GM21528 (cell line): ENCODE data around the gene ADGRG3.

Experiments
- ATAC-seq: cut with Tn5 transposase; IDR thresholded peaks from one replicate; pipeline ENCODE4 v1.9.1; 2021; ENCODE audit warnings: mild to moderate bottlenecking, moderate library complexity; ENCODE audit not compliant: unreplicated experiment, low FRiP score

Gene ADGRG3

DNA sequence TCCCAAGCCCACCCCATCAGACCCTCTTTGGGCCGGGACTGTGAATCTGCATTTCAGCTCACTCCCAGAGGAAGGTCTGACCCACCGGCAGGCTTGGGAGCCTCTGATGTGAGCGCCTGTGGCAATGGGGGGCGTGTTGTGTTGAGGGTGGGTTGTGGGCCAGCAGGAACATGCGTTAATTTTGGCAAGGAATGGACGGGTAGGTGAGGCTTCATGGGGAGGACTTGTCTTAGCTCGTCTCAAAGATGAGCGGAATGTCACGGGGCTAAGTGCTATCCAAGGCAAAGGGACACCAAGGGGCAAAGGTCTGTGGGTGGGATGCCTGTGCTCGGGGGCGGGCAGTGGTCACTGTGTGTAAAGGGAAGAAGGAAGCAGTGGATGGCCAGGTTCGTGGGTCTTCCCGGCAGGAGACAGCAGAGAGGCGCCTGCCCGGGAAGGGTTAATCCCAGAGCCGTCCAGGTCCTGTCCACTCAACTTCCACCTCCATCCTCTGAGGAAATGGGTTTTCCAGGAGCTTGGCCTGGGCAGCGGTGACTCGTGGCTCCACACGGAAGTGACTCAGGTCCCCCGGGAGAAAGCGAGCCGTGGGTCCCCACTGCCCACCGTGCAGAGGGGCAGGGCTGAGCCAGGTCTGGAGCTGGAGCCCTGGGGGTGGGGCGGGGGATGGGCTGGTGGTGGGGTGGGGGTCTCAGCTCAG, 22.3 kb upstream of the ADGRG3 start:
- ATAC-seq = no peak

DNA sequence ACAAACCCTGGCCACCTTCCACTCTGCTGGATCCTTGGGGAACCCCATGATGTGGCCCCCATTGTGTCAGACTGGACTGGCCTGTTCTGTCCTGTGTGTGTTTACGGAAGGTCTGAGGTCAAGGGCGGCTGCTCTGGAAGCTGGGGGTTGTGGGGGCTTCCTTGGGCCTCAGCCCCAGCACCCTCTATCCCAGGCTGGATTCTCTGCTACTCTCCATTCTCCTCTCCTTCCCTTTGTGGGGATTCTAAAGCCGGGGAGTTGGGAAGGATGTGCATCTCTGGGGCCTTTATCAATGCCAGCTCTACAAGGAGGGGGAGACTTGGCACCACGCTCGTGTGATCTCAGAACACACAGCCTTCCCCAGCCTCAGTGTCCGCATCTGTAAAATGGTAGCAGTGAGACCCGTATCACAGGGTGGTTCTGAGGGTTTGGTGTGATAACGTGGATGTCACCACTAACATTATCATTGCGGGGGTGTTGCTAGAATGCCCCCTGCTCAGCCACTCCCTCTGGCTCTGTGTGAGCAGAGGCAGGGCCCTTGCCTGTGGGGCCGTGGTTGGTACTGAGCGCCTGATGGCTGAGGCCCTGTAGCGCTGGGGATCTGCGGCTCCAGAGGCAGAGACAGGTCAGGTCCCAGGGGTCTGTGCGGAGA, 21.6 kb upstream of the ADGRG3 start:
- no peak for ATAC-seq

DNA sequence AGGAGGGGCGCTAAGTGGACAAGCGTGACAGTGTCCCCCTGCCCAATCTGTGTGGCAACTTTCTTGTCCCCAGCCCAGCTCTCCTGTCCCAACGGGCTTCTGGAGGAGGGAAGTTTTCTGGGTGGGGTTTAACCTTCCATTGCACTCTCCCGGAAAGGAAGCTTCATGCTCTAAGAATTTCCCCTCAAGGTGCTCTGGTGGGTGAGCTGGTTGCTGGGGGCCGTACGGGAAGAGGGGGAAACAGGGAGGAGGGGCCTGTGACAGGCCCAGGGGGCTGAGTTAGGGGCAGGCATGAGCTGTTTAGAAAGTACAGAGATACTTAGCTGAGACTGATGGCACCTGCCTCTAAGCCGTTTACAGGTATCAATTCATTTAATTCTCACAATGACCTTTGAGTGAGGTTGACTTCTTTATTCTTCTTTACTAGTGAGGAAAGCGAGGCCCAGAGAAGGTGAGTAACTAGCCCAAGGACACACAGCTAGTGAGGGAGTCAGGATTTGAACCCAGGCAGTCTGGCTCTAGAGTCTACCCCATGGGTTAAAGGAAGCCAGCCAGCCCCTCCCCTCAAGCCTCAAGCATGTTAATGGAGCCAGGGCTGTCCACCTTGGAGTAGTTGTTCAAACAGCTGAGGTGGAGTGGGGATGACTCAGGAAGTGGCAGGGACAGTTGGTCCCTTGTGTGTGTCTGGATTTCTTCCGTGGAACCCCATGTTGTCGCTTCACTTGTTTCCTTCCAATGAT, 20.8 kb upstream of the ADGRG3 start:
- ATAC-seq = no peak

DNA sequence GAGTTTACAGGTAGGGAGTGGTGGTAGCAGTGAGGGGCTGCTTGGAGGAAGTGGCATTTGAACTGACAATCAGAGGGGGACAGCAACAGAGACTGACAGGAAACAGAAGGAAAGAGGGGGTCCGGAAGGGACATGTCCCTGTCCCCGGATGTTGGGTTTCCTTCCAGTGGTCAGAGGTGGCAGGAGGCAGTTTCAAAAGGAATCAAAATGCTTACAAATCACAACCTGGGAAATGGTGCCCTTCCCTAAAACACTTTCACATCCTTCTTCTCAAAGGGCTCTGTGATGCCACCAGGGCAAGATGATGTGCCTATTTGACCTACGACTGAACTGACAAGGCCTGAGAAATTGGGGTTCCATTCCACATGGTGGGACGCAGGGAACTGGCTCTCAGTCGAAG, 20.0 kb upstream of the ADGRG3 start:
- ATAC-seq = no peak

DNA sequence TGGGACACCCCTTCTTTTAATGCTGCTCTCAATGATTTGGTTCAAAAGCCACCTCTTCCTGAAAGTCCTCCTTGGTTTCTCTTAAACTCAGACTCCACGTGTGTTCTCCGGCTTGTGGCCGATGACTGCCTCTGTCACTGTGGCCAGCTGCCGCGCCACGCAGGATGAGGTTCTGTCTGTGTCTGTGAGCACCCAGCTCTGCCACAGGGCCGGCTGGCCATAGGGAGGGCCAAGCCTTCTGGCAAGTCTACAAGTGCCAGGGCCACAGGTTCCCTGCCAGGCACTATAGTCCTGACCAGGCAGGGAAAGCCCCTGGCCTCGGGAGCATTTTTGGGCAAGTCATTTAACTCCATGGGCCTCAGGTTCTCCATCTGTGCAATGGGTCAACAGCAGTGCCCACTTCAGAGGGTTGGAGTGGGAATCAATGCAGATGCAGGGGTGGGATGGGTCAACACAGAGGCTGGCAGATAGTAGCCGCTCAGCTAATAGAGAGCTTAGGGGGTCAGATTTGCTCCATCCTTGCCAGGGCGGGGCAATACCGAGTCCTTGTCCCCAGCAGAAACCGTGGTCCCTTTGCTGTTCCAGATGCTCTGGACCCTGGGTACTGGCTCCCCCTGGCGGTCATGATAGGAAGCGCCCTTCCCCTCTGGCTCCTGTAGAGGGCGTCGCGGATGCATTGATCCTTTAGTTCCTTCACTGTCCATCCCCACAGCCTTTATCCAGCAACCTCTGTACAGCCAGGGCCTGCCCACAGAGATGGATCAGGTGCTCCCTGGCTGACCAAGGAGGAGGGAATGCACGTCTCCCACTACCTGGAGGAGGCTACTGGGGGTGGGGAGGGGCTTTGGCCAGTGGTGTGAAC, 19.3 kb upstream of the ADGRG3 start:
- peak; percentile 69 for ATAC-seq

DNA sequence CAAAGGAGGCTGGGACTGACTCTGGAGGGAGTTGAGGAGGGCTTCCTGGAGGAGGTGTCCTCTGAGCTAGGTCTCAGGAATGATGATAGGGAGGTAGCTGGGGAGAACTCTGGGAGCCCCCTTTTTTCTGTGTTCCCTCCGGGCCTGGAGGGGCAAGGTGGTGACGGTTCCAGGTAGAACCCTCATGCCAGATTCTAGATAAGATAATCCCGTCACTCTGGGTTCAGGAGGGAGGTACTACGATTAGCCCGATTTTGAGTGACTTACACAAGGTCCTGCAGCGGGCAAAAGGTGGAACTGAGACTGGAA, 18.7 kb upstream of the ADGRG3 start:
- no peak for ATAC-seq

DNA sequence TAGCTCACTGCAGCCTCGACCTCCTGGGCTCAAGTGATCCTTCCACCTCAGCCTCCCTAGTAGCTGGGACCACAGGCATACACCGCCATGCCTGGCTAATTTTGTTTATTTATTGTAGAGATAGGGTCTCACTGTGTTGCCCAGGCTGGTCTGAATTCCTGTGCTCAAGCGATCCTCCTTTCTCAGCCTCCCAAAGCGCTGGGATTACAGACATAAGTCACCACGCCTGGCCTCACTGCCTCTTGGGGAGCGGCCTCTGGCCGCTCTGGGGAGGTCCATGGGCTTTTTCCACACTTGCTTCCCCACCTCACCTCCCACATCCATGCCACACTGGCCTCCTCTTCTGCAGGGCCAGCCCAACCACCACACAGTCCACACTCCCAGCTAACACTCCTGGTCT, 18.3 kb upstream of the ADGRG3 start:
- ATAC-seq = no peak

DNA sequence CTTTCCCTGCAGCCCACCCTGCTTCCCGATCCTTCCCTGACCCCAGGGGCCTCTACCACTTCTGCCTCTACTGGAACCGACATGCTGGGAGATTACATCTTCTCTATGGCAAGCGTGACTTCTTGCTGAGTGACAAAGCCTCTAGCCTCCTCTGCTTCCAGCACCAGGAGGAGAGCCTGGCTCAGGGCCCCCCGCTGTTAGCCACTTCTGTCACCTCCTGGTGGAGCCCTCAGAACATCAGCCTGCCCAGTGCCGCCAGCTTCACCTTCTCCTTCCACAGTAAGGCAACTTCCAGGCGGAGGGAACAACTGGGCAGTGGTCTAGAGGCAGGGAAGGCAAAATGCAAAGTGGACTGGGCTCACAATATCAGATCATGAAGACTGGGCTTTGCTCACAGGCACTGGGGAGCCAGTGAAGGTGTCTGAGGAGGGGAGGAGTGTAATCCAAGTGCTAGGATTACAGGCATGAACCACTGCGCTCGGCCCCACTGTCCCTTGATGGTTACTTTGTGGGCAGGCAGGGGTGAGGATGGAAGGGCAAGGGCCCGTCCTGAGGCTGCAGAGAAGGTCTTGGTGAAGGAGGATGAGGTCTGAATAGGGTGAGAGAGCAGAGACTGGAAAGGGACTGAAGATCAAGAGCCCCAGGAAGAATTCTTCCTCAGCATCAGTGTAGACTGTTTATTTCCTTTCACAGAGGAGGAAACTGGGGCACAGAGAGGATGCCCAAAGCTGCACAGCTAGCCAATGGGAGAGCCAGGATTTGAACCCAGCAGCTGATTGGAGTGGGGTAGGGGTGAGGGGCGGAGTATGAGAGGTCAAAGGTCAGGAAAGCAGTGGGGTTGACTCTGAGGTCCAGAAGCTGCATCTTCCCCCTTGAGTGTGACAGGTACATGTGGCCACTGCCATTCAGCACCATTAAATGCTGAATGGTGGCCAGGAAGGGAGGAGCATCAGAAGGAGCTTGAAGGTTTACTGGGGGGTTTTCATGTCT, 16.5 kb upstream of the ADGRG3 start:
- no peak for ATAC-seq

DNA sequence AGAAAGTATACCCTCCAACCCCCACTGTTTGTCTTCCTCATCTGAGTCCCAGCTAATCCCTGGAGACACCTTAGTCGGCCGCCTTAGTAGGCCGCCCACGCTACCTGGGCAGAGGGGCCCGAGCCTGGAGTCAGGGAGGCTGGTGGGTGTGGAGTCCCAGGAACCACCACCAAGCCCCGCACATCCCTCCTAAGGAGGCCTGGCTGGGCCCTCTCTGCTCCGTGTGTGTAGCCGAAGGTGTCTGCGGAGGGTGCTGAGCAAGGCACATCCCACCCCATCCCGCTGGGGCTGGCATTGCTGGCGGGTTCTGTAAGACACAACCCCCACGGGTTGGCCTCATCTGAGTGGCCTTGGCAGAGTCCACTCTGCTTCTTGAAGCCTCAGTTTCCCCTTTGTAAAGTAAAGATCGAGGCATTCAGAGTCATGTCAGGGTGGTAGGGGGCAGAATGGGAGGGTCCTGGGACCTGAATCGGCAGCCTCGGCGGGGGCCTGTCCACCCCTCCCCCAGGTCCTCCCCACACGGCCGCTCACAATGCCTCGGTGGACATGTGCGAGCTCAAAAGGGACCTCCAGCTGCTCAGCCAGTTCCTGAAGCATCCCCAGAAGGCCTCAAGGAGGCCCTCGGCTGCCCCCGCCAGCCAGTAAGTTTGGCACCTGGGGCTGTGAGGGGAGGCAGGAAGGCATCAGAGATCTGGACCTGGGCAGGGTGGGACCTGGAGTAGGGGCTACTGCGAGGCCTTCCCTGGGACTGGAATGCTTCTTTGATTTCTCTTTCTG, 15.2 kb upstream of the ADGRG3 start:
- no peak for ATAC-seq

DNA sequence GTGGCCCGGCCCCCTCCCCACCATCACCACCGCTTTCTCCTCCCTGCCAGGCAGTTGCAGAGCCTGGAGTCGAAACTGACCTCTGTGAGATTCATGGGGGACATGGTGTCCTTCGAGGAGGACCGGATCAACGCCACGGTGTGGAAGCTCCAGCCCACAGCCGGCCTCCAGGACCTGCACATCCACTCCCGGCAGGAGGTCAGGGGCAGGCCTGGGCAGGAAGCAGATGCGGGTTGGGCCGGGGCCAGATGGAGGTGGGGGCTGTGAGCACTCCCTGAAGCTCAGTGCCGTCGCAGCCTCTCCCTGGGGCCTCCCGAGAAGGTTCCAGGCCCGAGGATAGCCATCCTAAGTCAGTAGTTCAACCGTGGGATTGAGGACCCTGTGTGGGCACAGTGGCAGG, 14.2 kb upstream of the ADGRG3 start:
- no peak for ATAC-seq

DNA sequence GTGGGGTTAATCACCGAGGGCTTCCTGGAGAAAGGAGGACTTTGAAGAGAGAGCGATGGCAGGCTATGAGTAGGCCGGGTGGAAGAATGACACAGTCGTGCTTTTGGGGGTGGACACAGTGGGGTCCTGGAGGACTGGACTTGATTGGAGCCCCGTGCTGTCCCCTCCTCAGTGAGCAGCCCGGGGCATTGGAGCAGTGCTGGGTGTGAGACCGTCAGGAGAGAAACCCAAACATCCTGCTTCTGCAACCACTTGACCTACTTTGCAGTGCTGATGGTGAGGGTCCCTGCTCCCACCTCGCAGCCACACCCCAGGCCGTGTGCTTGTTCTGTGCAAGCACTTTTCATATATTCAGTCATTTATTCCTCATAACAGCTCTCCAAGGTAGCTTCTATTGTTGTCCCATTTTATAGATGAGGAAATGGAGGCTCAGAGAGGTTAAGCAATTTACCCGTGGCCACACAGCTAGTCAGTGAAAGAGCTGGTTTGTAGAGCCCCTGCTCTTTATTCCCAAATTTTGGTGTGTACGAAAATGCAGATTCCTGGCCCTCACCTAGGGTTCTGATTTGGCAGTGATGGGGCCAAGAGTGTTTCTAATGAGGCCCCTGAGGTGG, 11.7 kb upstream of the ADGRG3 start:
- no peak for ATAC-seq

DNA sequence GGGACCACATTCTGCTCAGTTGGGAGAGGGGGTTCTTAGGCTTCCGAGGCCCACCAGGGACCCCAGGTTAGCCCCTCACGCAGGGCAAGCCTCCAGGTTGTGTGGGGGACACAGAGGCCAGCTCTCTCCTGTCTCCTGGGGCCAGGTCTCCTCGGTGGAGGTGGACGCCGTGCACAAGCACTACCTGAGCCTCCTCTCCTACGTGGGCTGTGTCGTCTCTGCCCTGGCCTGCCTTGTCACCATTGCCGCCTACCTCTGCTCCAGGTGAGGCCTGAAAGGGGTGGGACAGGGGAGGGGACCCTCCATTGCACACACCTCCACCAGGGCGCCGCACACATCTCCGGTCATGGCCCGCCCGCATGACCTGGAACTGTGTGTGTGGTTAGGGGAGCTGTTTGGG, 10.9 kb upstream of the ADGRG3 start:
- no peak for ATAC-seq

DNA sequence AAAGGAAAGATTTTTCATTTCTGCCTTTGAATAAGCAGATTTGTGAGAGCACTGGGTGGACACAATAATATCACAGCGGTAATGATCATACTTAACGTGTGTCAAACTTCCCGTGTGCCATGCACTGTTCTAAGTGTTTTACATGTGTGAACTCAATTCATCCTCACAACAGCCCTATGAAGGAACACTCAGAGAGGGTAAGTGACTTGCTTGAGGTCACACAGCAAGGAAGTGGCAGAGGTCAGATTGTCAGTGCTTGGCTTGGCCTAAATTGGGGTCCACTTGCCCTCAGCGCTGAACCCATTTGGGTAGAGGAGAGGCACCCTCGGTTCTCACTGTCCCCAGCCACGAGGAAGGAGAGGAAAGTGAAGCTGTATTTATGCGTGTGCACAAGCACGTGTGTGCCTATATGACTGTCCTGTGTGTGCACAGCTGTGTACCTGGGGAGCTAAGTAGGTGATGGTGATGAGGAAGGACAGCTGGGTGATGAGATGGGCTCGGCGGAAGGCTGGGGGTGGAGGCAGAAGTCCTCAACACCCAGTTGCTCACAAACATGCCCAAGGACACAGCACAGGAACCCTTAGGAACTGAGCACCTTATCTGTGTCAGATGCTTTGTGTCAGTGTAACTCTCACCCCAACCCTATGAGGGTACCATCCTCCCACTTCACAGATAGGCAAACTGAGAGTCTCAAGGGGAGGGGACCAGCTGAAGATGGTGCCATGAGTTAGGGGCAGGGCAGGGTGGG, 9.8 kb upstream of the ADGRG3 start:
- no peak for ATAC-seq

DNA sequence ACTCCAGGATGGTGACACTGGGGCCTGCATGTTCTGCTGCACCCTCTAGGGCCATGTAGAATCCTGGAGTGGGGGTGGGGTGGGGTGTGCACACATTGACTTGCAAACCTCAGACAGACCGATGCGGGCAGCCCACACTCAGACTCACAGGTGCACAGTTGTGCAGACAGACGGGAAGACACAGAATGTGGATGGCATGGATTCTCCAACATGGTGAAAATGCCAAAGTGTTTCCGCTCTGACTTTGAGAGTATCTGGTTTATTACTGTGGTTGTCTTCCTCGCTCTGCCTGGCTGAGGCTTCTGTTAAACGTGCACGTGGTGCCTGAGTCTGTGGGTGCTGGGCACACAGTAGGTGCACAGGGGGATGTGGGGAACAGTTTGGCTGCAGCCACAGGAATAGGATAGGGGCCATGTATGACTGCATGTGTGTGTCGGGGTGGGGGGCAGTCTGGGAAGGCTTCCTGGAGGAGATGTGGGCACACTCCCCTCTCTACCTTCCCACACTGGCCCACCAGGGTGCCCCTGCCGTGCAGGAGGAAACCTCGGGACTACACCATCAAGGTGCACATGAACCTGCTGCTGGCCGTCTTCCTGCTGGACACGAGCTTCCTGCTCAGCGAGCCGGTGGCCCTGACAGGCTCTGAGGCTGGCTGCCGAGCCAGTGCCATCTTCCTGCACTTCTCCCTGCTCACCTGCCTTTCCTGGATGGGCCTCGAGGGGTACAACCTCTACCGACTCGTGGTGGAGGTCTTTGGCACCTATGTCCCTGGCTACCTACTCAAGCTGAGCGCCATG, 9.0 kb upstream of the ADGRG3 start:
- ATAC-seq = no peak

DNA sequence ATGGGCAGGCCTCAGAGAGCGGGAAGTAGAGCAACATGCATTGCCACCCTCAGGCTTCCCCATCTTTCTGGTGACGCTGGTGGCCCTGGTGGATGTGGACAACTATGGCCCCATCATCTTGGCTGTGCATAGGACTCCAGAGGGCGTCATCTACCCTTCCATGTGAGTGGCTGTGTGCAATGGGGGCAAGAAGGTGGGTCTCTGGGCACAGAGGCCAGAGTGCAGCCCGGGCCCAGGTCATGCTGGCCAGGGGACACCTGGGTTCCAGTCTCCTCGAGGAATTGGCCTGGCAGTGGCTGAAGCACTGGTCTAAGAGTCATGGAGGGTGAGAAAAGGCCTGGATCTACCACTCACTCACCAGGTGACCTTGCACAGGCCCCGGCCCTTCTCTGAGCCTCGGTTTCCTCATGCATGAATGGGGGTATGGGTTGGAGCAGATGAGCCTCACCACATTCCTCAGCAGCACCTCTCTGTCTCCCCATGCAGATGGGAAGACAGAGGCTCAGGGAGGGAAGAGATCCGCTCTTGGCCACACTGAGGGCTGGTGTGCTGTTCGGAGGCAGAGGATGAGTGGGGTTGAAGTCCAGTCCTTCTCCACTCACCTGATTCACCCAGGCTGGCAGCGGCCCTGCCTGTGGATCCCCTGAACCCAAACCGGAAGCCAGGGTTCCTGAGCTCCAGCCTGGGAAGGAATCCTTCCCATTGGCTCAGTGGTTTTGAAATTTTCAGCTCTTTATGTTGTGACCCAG, 7.2 kb upstream of the ADGRG3 start:
- ATAC-seq = no peak

DNA sequence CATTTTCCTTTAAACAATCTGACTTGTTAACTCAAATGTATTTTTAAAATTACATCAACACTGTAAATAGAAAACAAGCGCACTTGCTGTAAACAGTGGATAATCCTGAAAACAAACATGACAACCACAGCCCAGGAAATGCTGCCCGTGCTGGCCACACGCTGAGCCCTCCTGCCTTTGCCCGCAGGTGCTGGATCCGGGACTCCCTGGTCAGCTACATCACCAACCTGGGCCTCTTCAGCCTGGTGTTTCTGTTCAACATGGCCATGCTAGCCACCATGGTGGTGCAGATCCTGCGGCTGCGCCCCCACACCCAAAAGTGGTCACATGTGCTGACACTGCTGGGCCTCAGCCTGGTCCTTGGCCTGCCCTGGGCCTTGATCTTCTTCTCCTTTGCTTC, 6.6 kb upstream of the ADGRG3 start:
- no peak for ATAC-seq
